Adrenal gland (tissue), 12 donors: ENCODE results near the gene KRTAP24-1. TPM values are rescaled to one million over a fixed set of nuclear protein-coding genes. Genes with fewer than 3 reads are reported as not detected.

Source experiments
- DNase-seq, 7 donors: peaks; one replicate each; pipeline ENCODE4 v3.0.0-alpha.2; 2019 to 2020
- H3K27ac ChIP-seq, 5 donors: fragments of 200-600 bp; sonication (generic) in 4 of 5; 1 replicate in 3 of 5; 2 replicates in 2 of 5; pipeline versions ENCODE4 v1.5.1 to v1.8.0; 2016 to 2020; ENCODE audit warnings: mild to moderate bottlenecking in 1 of 5
- H3K27me3 ChIP-seq: fragments of 200-600 bp; 2 replicates; pipeline ENCODE4 v1.8.0; 2021
- H3K36me3 ChIP-seq, 2 donors: fragments of 200-600 bp; replicated peaks in 1 of 2; 1 replicate in 1 of 2; 2 replicates in 1 of 2; pipeline versions ENCODE4 v1.5.1 to v1.8.0; 2018 to 2022
- H3K4me1 ChIP-seq, 2 donors: fragments of 200-600 bp; replicated peaks in 1 of 2; 1 replicate in 1 of 2; 2 replicates in 1 of 2; pipeline versions ENCODE4 v1.5.1 to v1.8.0; 2018 to 2021
- H3K4me3 ChIP-seq, 4 donors: fragments of 200-600 bp; sonication (generic) in 3 of 4; one replicate each; pipeline ENCODE4 v1.5.1; 2016 to 2018
- H3K9me3 ChIP-seq, 3 donors: fragments of 200-600 bp; sonication (generic) in 1 of 3; replicated peaks in 1 of 3; 1 replicate in 2 of 3; 2 replicates in 1 of 3; pipeline versions ENCODE4 v1.5.1 to v1.8.0; 2016 to 2021
- CTCF ChIP-seq, 6 experiments: fragments of 450-650 bp in 4 of 6; fragments of 200-600 bp in 2 of 6; sonication (generic) in 1 of 6; IDR thresholded peaks; 1 replicate in 5 of 6; 2 replicates in 1 of 6; pipeline versions ENCODE4 v1.5.1 to v1.8.0; 2016 to 2021; ENCODE audit warnings: antibody characterized with exemption in 6 of 6, mild to moderate bottlenecking in 2 of 6, moderate library complexity in 1 of 6
- POLR2A ChIP-seq, 2 donors: fragments of 450-650 bp; IDR thresholded peaks; one replicate each; pipeline ENCODE4 v1.6.1; 2017; ENCODE audit warnings: antibody characterized with exemption in 2 of 2, mild to moderate bottlenecking in 2 of 2, moderate library complexity in 1 of 2
- WGBS, 4 donors: extraction: QIAGEN DNeasy Blood & Tissue Kit in 2 of 4; methylation state at CpG; one replicate each; pipeline versions ENCODE4 v1.1.5 to v1.1.7; 2013 to 2017; 5-methylcytosine and 5-hydroxymethylcytosine counted together
- intact Hi-C, 2 donors: fragments of 100-400 bp; cut with DNase I; formaldehyde crosslinking; loops; one replicate each; pipeline versions ENCODE4 v1.14.1 to v1.15.0; 2022 to 2023
- polyA plus RNA-seq, 3 donors: library from polyadenylated mRNA; stranded (reverse); fragments of 200-250 nt in 2 of 3; fragments of 350-450 nt in 1 of 3; fragmentation: Illumina TruSeq in 1 of 3; extraction: RNeasy Lipid Tissue Mini Kit (QIAGEN cat#74804) in 1 of 3; gene quantifications; one replicate each; pipeline ENCODE4 v1.2.3, GENCODE V29; 2013 to 2014
- total RNA-seq, 9 donors: library from RNA; depleted of rRNA in 4 of 9; stranded (reverse); fragments of >200 nt in 4 of 9; fragments of 120-200 nt in 1 of 9; fragmentation: NEBNext Ultra II Directional in 1 of 9; extraction: Animal tissue kit (Norgen Biotek cat#: 25700) in 1 of 9; gene quantifications; one replicate each; pipeline versions ENCODE4 v1.1.0 to v1.2.4, GENCODE V29; 2013 to 2023
- donor health status: healthy with polysubstance abuse.
- donor health status: Bipolar disorder and iron deficiency.
- donor health status: DM: yes; HTN: yes; CAD: no.
- donor health status: DM: no; HTN: no; CAD: no.
- donor health status: DM: no; HTN: no; CAD: no.
- donor health status: DM: yes; HTN: yes; CAD: no.

Gene KRTAP24-1
- total and polyA plus RNA-seq, 12 donors: not detected

- no peaks in the 10 kb centered on the region for H3K27me3 ChIP-seq
- DNase-seq: no peak
- no peak overlapping the region for H3K4me3 ChIP-seq
- no peaks in the 10 kb centered on the region for H3K4me1 ChIP-seq
- no peaks in the 10 kb centered on the region for H3K9me3 ChIP-seq
- intact Hi-C loops: no loop called here
- H3K27ac ChIP-seq: no peak overlapping the region
- no peak for TF ChIP-seq CTCF (IDR thresholded peaks at IDR 0.05)
- WGBS, 4 donors: 73 to 86% (median 79%) methylated on average over 2 of the region's 2 CpGs
- H3K36me3 ChIP-seq: no peaks in the 10 kb centered on the region
Measured at GRCh38 chr21:30315701-30316100, 33.0 kb upstream of the KRTAP24-1 start.

GRCh38 chr21:30306884-30307283 lies 24.1 kb upstream of the KRTAP24-1 start:
- H3K4me1 ChIP-seq: no peaks in the 10 kb centered on the region
- H3K36me3 ChIP-seq: no peaks in the 10 kb centered on the region
- no peak for TF ChIP-seq CTCF (IDR thresholded peaks at IDR 0.05)
- TF ChIP-seq POLR2A (IDR thresholded peaks at IDR 0.05): no peak
- WGBS, 4 donors: 60 to 71% (median 63%) methylated on average over 2 of the region's 2 CpGs
- no peaks in the 10 kb centered on the region for H3K27me3 ChIP-seq
- no peak overlapping the region for H3K4me3 ChIP-seq
- intact Hi-C loops: no loop called here
- DNase-seq: no peak
- H3K27ac ChIP-seq: no peak overlapping the region
- H3K9me3 ChIP-seq: no peaks in the 10 kb centered on the region

GRCh38 chr21:30305136-30305535 lies 22.4 kb upstream of the KRTAP24-1 start:
- TF ChIP-seq CTCF (IDR thresholded peaks at IDR 0.05): no peak
- TF ChIP-seq POLR2A (IDR thresholded peaks at IDR 0.05): no peak
- 49 to 59% (median 51%) methylated on average over 1 of the region's 1 CpG for WGBS, 4 donors
- Histone ChIP-seq H3K36me3 (no peaks in the 10 kb centered on the region), H3K27ac (no peak overlapping the region), H3K27me3 (no peaks in the 10 kb centered on the region), H3K9me3 (no peaks in the 10 kb centered on the region), H3K4me1 (no peaks in the 10 kb centered on the region), H3K4me3 (no peak overlapping the region)
- no peak for DNase-seq
- intact Hi-C loops: no loop called here

GRCh38 chr21:30289215-30289614 lies 6.5 kb upstream of the KRTAP24-1 start, which contains the start of gene KRTAP25-1:
KRTAP25-1 (minus strand) TSS chr21:30289514; CDS start chr21:30289490, 24 bp downstream.
- Histone ChIP-seq H3K27ac (no peak within 1 kb of the TSS), H3K9me3 (no peaks in the 10 kb centered on the region), H3K36me3 (no peaks in the 10 kb centered on the region), H3K4me3 (no peak within 1 kb of the TSS), H3K27me3 (no peaks in the 10 kb centered on the region), H3K4me1 (no peaks in the 10 kb centered on the region)
- TF ChIP-seq POLR2A (IDR thresholded peaks at IDR 0.05) (no peak), CTCF (IDR thresholded peaks at IDR 0.05) (no peak)
- WGBS, 4 donors: 76 to 90% (median 84%) methylated on average over 2 of the region's 2 CpGs
- no peak for DNase-seq
- intact Hi-C loops: no loop called here
